GM23338 (cell line): ENCODE data around the gene GRHL3. TPM values are rescaled to one million over a fixed set of nuclear protein-coding genes. Genes with fewer than 3 reads are reported as not detected.

Experiments used
- ATAC-seq: fragments of 200-7000 bp; cut with Tn5 transposase; 3 replicates; pipeline ENCODE4 v1.9.1; 2020
- DNase-seq: peaks from one replicate; pipeline ENCODE4 v3.0.0-alpha.2; 2015; ENCODE audit warnings: low spot score
- H2AFZ ChIP-seq: fragments of 200-600 bp; sonication (generic); 2 replicates; pipeline ENCODE4 v1.8.0; 2016; ENCODE audit warnings: antibody characterized with exemption, mild to moderate bottlenecking, moderate library complexity
- H3F3A ChIP-seq: fragments of 200-600 bp; sonication (generic); replicated peaks from 2 replicates; pipeline ENCODE4 v1.8.0; 2017; ENCODE audit warnings: antibody characterized with exemption, mixed run types, low read depth
- H3K27ac ChIP-seq: fragments of 200-600 bp; sonication (generic); 2 replicates; pipeline ENCODE4 v1.6.1; 2016; ENCODE audit warnings: low read depth
- H3K27me3 ChIP-seq: fragments of 200-600 bp; sonication (generic); 2 replicates; pipeline ENCODE4 v1.8.0; 2016; ENCODE audit warnings: mild to moderate bottlenecking, mixed run types, moderate library complexity; ENCODE audit not compliant: insufficient read depth
- H3K36me3 ChIP-seq: fragments of 200-600 bp; sonication (generic); 2 replicates; pipeline ENCODE4 v1.8.0; 2016; ENCODE audit warnings: mild to moderate bottlenecking; ENCODE audit not compliant: insufficient read depth
- H3K4me1 ChIP-seq: fragments of 200-600 bp; sonication (generic); 2 replicates; pipeline ENCODE4 v1.8.0; 2016; ENCODE audit warnings: mild to moderate bottlenecking, moderate library complexity; ENCODE audit not compliant: insufficient read depth
- H3K4me2 ChIP-seq: fragments of 200-600 bp; sonication (generic); 2 replicates; pipeline ENCODE4 v1.7.1; 2017; ENCODE audit warnings: mixed run types
- H3K4me3 ChIP-seq: fragments of 200-600 bp; sonication (generic); 2 replicates; pipeline ENCODE4 v1.6.1; 2016; ENCODE audit warnings: mixed run types
- H3K79me2 ChIP-seq: fragments of 200-600 bp; sonication (generic); replicated peaks from 2 replicates; pipeline ENCODE4 v1.8.0; 2017; ENCODE audit warnings: mild to moderate bottlenecking; ENCODE audit not compliant: insufficient read depth
- H3K9me2 ChIP-seq: fragments of 200-600 bp; sonication (generic); 2 replicates; pipeline ENCODE4 v1.8.0; 2017; ENCODE audit not compliant: insufficient read depth
- H4K20me1 ChIP-seq: fragments of 200-600 bp; sonication (generic); replicated peaks from 2 replicates; pipeline ENCODE4 v1.8.0; 2017; ENCODE audit warnings: mild to moderate bottlenecking; ENCODE audit not compliant: insufficient read depth
- H3K27ac Mint-ChIP-seq: 2 replicates; pipeline ENCODE4 v1.8.0; 2020; ENCODE audit warnings: inconsistent platforms, mild to moderate bottlenecking, moderate library complexity, mixed read lengths
- H3K27me3 Mint-ChIP-seq: 3 replicates; pipeline ENCODE4 v1.8.0; 2022; ENCODE audit warnings: low read depth, mild to moderate bottlenecking, moderate library complexity, mixed read lengths, inconsistent platforms; ENCODE audit not compliant: insufficient read depth, poor library complexity
- H3K36me3 Mint-ChIP-seq: 3 replicates; pipeline ENCODE4 v1.8.0; 2021; ENCODE audit warnings: low read depth, mild to moderate bottlenecking, inconsistent platforms, moderate library complexity, mixed read lengths
- H3K4me1 Mint-ChIP-seq: 3 replicates; pipeline ENCODE4 v1.8.0; 2020; ENCODE audit warnings: mild to moderate bottlenecking, inconsistent platforms, mixed read lengths
- H3K4me3 Mint-ChIP-seq: 3 replicates; pipeline ENCODE4 v1.8.0; 2021; ENCODE audit warnings: moderate library complexity, mild to moderate bottlenecking, inconsistent platforms, mixed read lengths
- H3K9me3 Mint-ChIP-seq: 3 replicates; pipeline ENCODE4 v1.8.0; 2020; ENCODE audit warnings: moderate library complexity, mild to moderate bottlenecking, inconsistent platforms, mixed read lengths
- CREB1 ChIP-seq: fragments of 250-450 bp; sonication (Bioruptor Pico); IDR thresholded peaks from 2 replicates; pipeline ENCODE4 v1.5.0; 2020; ENCODE audit warnings: low read depth, mild to moderate bottlenecking, moderate library complexity
- ETS1 ChIP-seq: IDR thresholded peaks from 2 replicates; pipeline ENCODE4 v1.6.1; 2016; ENCODE audit warnings: antibody characterized with exemption
- EZH2 ChIP-seq: fragments of 200-600 bp; sonication (generic); IDR thresholded peaks from one replicate; pipeline ENCODE4 v1.8.0; 2017; ENCODE audit warnings: antibody characterized with exemption, mild to moderate bottlenecking, low read depth; ENCODE audit not compliant: unreplicated experiment
- EZH2phosphoT487 ChIP-seq: fragments of 200-600 bp; sonication (generic); IDR thresholded peaks from one replicate; pipeline ENCODE4 v1.8.1; 2018; ENCODE audit warnings: antibody characterized with exemption; ENCODE audit not compliant: unreplicated experiment
- JUNB ChIP-seq: IDR thresholded peaks from one replicate; pipeline ENCODE4 v1.6.1; 2016; ENCODE audit warnings: antibody characterized with exemption; ENCODE audit not compliant: unreplicated experiment
- NANOG ChIP-seq: IDR thresholded peaks from 2 replicates; pipeline ENCODE4 v1.6.1; 2016; ENCODE audit warnings: antibody characterized with exemption, borderline replicate concordance
- POLR2AphosphoS5 ChIP-seq: IDR thresholded peaks from 2 replicates; pipeline ENCODE4 v1.6.1; 2016; ENCODE audit warnings: antibody characterized with exemption, low read depth
- STAT1 ChIP-seq: IDR thresholded peaks from one replicate; pipeline ENCODE4 v1.6.1; 2016; ENCODE audit warnings: antibody characterized with exemption; ENCODE audit not compliant: unreplicated experiment
- ZNF114 ChIP-seq: fragments of 250-450 bp; sonication (Bioruptor Pico); IDR thresholded peaks from 2 replicates; pipeline ENCODE4 v1.5.0; 2020; ENCODE audit warnings: mild to moderate bottlenecking, moderate library complexity
- ZNF331 ChIP-seq: fragments of 250-450 bp; sonication (Bioruptor Pico); IDR thresholded peaks from 2 replicates; pipeline ENCODE4 v1.5.0; 2020; ENCODE audit warnings: low read depth, mild to moderate bottlenecking, moderate library complexity
- polyA plus RNA-seq: library from polyadenylated mRNA; unstranded; fragments of >200 nt; fragmentation: Nextera tagmentation; extraction: Ambion mirVana; gene quantifications from 2 replicates; pipeline ENCODE4 v1.2.1, GENCODE V29; 2016
- total RNA-seq: library from RNA; depleted of rRNA; stranded (reverse); fragments of >200 nt; shearing (Covaris generic); gene quantifications from 2 replicates; pipeline ENCODE4 v1.2.3, GENCODE V29; 2014
- TF ChIP-seq, protein P1 (sequence below): IDR thresholded peaks from one replicate; pipeline ENCODE4 v1.6.1; 2018; ENCODE audit warnings: antibody characterized with exemption; ENCODE audit not compliant: unreplicated experiment
- TF ChIP-seq, protein P2 (sequence below), 2 experiments: fragments of 200-600 bp in 1 of 2; sonication (generic) in 1 of 2; conservative IDR thresholded peaks; 2 replicates each; pipeline versions ENCODE4 v1.5.1 to v1.6.1; 2016 to 2017; ENCODE audit warnings: antibody characterized with exemption in 2 of 2, low read depth in 2 of 2, mild to moderate bottlenecking in 2 of 2, moderate library complexity in 1 of 2

GRHL3 gene
- total and polyA plus RNA-seq, 2 experiments from 2014 or later: 0.78 to 1.1 TPM

- TF ChIP-seq JUNB: no peak
- TF ChIP-seq EZH2phosphoT487: no peak
- no peak for TF ChIP-seq STAT1
- no peak for TF ChIP-seq ETS1
- TF ChIP-seq, protein P1, sequence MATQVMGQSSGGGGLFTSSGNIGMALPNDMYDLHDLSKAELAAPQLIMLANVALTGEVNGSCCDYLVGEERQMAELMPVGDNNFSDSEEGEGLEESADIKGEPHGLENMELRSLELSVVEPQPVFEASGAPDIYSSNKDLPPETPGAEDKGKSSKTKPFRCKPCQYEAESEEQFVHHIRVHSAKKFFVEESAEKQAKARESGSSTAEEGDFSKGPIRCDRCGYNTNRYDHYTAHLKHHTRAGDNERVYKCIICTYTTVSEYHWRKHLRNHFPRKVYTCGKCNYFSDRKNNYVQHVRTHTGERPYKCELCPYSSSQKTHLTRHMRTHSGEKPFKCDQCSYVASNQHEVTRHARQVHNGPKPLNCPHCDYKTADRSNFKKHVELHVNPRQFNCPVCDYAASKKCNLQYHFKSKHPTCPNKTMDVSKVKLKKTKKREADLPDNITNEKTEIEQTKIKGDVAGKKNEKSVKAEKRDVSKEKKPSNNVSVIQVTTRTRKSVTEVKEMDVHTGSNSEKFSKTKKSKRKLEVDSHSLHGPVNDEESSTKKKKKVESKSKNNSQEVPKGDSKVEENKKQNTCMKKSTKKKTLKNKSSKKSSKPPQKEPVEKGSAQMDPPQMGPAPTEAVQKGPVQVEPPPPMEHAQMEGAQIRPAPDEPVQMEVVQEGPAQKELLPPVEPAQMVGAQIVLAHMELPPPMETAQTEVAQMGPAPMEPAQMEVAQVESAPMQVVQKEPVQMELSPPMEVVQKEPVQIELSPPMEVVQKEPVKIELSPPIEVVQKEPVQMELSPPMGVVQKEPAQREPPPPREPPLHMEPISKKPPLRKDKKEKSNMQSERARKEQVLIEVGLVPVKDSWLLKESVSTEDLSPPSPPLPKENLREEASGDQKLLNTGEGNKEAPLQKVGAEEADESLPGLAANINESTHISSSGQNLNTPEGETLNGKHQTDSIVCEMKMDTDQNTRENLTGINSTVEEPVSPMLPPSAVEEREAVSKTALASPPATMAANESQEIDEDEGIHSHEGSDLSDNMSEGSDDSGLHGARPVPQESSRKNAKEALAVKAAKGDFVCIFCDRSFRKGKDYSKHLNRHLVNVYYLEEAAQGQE: no peak
- TF ChIP-seq ZNF331 (CRISPR knock-in tag): no peak
Measured at GRCh38 chr1:24292887-24293286, 26.3 kb upstream of the GRHL3 start (continued).

DNA sequence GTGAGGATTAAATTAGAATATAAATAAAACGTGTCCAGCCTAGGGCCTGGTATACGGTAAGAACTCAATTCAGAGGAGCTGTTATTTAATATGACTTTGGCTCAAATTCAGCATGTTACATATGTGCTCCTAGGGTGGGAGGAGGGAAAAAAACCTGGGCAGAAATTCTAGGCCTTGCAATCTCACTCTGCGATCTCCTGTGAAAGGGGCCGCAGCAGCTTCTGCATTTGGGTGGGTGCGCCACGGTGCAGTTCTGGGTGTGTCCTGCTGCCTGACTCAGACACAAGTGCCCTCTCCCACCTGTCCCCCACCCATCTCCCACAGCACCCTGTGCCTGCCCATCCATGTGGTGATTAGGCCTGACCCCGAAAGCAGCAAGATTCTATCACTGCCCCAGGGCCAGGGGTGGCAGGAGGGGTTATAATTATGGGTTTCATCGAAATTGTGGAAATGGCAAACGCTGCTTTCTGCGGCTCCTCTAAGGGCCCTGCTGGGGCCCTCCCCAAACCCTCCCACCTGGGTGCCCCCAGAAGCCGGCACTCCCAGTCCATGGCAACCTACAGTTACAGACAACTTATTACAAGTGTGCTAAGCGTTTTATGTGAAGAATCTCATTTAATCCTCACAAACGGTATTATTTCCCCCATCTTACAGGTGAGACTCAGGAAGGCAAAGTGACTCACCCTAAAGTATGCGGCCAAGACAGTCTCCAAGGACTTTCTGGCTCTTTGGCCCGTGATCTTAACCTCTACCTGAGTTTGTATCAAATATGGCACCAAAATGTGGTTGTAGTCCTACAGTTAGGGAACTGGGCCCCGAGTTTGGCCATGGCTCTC, 25.5 kb upstream of the GRHL3 start:
- no peak overlapping the region for H3K4me3 ChIP-seq
- 0 out of 2 replicates have a peak overlapping the region, but pooled peaks have one; percentile 47 for H3K27ac ChIP-seq
- Mint-ChIP-seq H3K9me3 (no peaks in the 10 kb centered on the region), H3K27me3 (peaks cover 4% of the 10 kb centered on the region), H3K36me3 (no peaks in the 10 kb centered on the region), H3K27ac (no peak overlapping the region), H3K4me3 (no peak overlapping the region), H3K4me1 (peaks cover 27% of the 10 kb centered on the region)
- no peaks in the 10 kb centered on the region for H4K20me1 ChIP-seq
- no peaks in the 10 kb centered on the region for H3F3A ChIP-seq
- 0 out of 2 replicates have a peak, but pooled peaks cover 2% of the 10 kb centered on the region for H3K9me2 ChIP-seq
- no peak for TF ChIP-seq NANOG
- TF ChIP-seq, protein P2, sequence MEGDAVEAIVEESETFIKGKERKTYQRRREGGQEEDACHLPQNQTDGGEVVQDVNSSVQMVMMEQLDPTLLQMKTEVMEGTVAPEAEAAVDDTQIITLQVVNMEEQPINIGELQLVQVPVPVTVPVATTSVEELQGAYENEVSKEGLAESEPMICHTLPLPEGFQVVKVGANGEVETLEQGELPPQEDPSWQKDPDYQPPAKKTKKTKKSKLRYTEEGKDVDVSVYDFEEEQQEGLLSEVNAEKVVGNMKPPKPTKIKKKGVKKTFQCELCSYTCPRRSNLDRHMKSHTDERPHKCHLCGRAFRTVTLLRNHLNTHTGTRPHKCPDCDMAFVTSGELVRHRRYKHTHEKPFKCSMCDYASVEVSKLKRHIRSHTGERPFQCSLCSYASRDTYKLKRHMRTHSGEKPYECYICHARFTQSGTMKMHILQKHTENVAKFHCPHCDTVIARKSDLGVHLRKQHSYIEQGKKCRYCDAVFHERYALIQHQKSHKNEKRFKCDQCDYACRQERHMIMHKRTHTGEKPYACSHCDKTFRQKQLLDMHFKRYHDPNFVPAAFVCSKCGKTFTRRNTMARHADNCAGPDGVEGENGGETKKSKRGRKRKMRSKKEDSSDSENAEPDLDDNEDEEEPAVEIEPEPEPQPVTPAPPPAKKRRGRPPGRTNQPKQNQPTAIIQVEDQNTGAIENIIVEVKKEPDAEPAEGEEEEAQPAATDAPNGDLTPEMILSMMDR (conservative IDR thresholded peaks at IDR 0.05; ENCODE audit: low read depth in 2 of 2): no peak
- no peak for TF ChIP-seq EZH2
- TF ChIP-seq ZNF114: no peak
- no peak for TF ChIP-seq JUNB
- TF ChIP-seq CREB1: no peak
- no peak for TF ChIP-seq STAT1
- no peak for TF ChIP-seq POLR2AphosphoS5
- no peak for TF ChIP-seq ETS1
- DNase-seq: no peak
- H2AFZ ChIP-seq: peak overlapping the region; percentile 88
- H3K36me3 ChIP-seq: no peaks in the 10 kb centered on the region
- no peak overlapping the region for H3K4me2 ChIP-seq
- H3K79me2 ChIP-seq: no peaks in the 10 kb centered on the region
- H3K27me3 ChIP-seq: no peaks in the 10 kb centered on the region
- peaks cover 23% of the 10 kb centered on the region for H3K4me1 ChIP-seq
- no peak for ATAC-seq
